ENCODE results near the gene COL5A1. TPM values are rescaled to one million over a fixed set of nuclear protein-coding genes. Genes with fewer than 3 reads are reported as not detected.
A peak's percentile ranks its signal among the peaks of the same experiment; 100 is the strongest.

The COL5A1 gene
- total RNA-seq, 1 experiment from 2014 or later: 9.5 TPM

GRCh38 chr9:134766587-134766986 lies 125.0 kb downstream of the COL5A1 start:
- no peak overlapping the region for H3K4ac ChIP-seq (ENCODE audit: low read depth, low read length)
- no peak overlapping the region for H3K18ac ChIP-seq (ENCODE audit: insufficient read length, low read depth, low read length)
- no peak for TF ChIP-seq CTCF (conservative IDR thresholded peaks at IDR 0.05)
- H3K79me2 ChIP-seq (ENCODE audit: insufficient read depth, low read length): no peaks in the 10 kb centered on the region
- H4K5ac ChIP-seq (ENCODE audit: insufficient read length, low read depth, low read length): no peak overlapping the region
- Mint-ChIP-seq H3K27ac (peak overlapping the region in 1 of 3 experiments; percentile 59; a peak in 1 of 7 replicates), H3K4me3 (no peak overlapping the region), H3K9me3 (no peaks in the 10 kb centered on the region), H3K4me1 (no peaks in the 10 kb centered on the region), H3K36me3 (ENCODE audit: insufficient read depth in 1 of 3, low read depth in 3 of 3) (no peaks in the 10 kb centered on the region), H3K27me3 (ENCODE audit: low read depth) (no peaks in the 10 kb centered on the region)
- H3T11ph ChIP-seq (ENCODE audit: low read length): no peak overlapping the region
- H3K4me1 ChIP-seq (ENCODE audit: insufficient read depth, low read length): no peaks in the 10 kb centered on the region
- no peak overlapping the region for H2AK5ac ChIP-seq (ENCODE audit: insufficient read length, low read length)
- no peak overlapping the region for H3K9ac ChIP-seq (ENCODE audit: extremely low read depth, insufficient read length, low read length)
- no peak overlapping the region for H2BK5ac ChIP-seq (ENCODE audit: insufficient read length, low read length)
- H2BK120ac ChIP-seq (ENCODE audit: low read depth, low read length, poor library complexity, severe bottlenecking): no peak overlapping the region
- H3K9me3 ChIP-seq (ENCODE audit: control insufficient read depth, low read depth, low read length): no peaks in the 10 kb centered on the region
- H3K4me2 ChIP-seq (ENCODE audit: insufficient read depth, insufficient read length, low read length): no peak overlapping the region
- H2BK12ac ChIP-seq (ENCODE audit: insufficient read length, low read depth, low read length): no peak overlapping the region
- no peak overlapping the region for H2BK15ac ChIP-seq (ENCODE audit: low read depth, low read length)
- H3K56ac ChIP-seq (ENCODE audit: insufficient read length, low read depth, low read length): no peak overlapping the region
- no peak overlapping the region for H4K91ac ChIP-seq (ENCODE audit: insufficient read length, low read depth, low read length)
- no peak overlapping the region for H3K23ac ChIP-seq (ENCODE audit: insufficient read length, low read depth, low read length)
- no peaks in the 10 kb centered on the region for H3K79me1 ChIP-seq (ENCODE audit: insufficient read depth, low read depth, low read length, poor library complexity, severe bottlenecking)
- no peak for DNase-seq
- no peak overlapping the region for H2BK20ac ChIP-seq (ENCODE audit: low read depth, low read length, poor library complexity, severe bottlenecking)
- no peaks in the 10 kb centered on the region for H3K23me2 ChIP-seq (ENCODE audit: insufficient read length, low read depth, low read length, poor library complexity, severe bottlenecking)
- H3K14ac ChIP-seq (ENCODE audit: insufficient read depth, low read length): no peak overlapping the region
- no peaks in the 10 kb centered on the region for H3K27me3 ChIP-seq (ENCODE audit: insufficient read depth, low read length)
- no peak overlapping the region for H3K27ac ChIP-seq (ENCODE audit: insufficient read length, low read depth, low read length)
- WGBS (ENCODE audit: extremely low coverage, insufficient read length, low lambda C conversion rate): no CpG with 5 or more reads among the region's 8 CpGs
- H4K20me1 ChIP-seq (ENCODE audit: control insufficient read depth, insufficient read depth, insufficient read length): no peaks in the 10 kb centered on the region
- no peak overlapping the region for H2AFZ ChIP-seq (ENCODE audit: low read length)
- no peak overlapping the region for H4K8ac ChIP-seq (replicated peaks; ENCODE audit: insufficient read length, low read depth, low read length)
